Measurements from ENCODE around the gene ARHGEF17.
A peak's percentile ranks its signal among the peaks of the same experiment; 100 is the strongest.

The ARHGEF17 gene

DNA sequence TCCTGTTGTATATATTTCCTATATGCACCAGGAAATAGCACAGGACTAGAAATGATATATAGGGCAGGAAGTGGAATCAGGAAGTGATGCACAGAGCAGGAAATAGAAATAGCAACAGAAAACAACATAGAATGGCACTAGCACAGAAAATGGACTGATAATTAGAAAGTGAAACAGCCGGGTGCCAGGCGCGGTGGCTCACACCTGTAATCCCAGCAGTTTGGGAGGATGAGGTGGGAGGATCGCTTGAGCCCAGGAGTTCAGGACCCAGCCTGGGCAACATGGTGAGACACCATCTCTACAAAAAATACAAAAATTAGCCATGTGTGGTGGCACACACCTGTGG lies 58.2 kb downstream of the ARHGEF17 start:
- H3K9me2 ChIP-seq (replicated peaks; ENCODE audit: control insufficient read depth, low read length) = no peaks in the 10 kb centered on the region
- peaks cover 46% of the 10 kb centered on the region for H3K4me1 ChIP-seq (ENCODE audit: control insufficient read depth, low read length)
- peak overlapping the region; percentile 61 for H3K4me3 ChIP-seq (ENCODE audit: low read length)
- no peaks in the 10 kb centered on the region for H3K9me3 ChIP-seq (ENCODE audit: control insufficient read depth, insufficient read depth, low read length)
- H3K36me3 ChIP-seq (ENCODE audit: control insufficient read depth, low read length) = no peaks in the 10 kb centered on the region
- no peaks in the 10 kb centered on the region for H3K79me2 ChIP-seq (ENCODE audit: control insufficient read depth, low read length)
- H4K20me1 ChIP-seq (ENCODE audit: control insufficient read depth, insufficient read depth, low read depth, low read length) = no peaks in the 10 kb centered on the region
- peak overlapping the region; percentile 83 for H3K4me2 ChIP-seq (ENCODE audit: low read length)
- H3K27ac ChIP-seq (ENCODE audit: low read depth, low read length) = peak overlapping the region; percentile 86
- H3K27me3 ChIP-seq (ENCODE audit: control insufficient read depth, low read length) = no peaks in the 10 kb centered on the region
- peaks cover 4% of the 10 kb centered on the region; the same call in 1 of the 2 replicates for H3F3A ChIP-seq (ENCODE audit: control insufficient read depth, insufficient read depth)
- TF ChIP-seq, protein P1, sequence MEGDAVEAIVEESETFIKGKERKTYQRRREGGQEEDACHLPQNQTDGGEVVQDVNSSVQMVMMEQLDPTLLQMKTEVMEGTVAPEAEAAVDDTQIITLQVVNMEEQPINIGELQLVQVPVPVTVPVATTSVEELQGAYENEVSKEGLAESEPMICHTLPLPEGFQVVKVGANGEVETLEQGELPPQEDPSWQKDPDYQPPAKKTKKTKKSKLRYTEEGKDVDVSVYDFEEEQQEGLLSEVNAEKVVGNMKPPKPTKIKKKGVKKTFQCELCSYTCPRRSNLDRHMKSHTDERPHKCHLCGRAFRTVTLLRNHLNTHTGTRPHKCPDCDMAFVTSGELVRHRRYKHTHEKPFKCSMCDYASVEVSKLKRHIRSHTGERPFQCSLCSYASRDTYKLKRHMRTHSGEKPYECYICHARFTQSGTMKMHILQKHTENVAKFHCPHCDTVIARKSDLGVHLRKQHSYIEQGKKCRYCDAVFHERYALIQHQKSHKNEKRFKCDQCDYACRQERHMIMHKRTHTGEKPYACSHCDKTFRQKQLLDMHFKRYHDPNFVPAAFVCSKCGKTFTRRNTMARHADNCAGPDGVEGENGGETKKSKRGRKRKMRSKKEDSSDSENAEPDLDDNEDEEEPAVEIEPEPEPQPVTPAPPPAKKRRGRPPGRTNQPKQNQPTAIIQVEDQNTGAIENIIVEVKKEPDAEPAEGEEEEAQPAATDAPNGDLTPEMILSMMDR (IDR thresholded peaks at IDR 0.05; ENCODE audit: low read depth, low read length, poor library complexity, severe bottlenecking) = no peak
- no peak for TF ChIP-seq EZH2phosphoT487 (IDR thresholded peaks at IDR 0.05; ENCODE audit: borderline replicate concordance, low read length)

- Histone ChIP-seq H3K9me3 (ENCODE audit: control insufficient read depth, insufficient read depth, low read length) (no peaks in the 10 kb centered on the region), H3K79me2 (ENCODE audit: control insufficient read depth, low read length) (no peaks in the 10 kb centered on the region), H3F3A (ENCODE audit: control insufficient read depth, insufficient read depth) (peaks cover 4% of the 10 kb centered on the region; the same call in 1 of the 2 replicates), H4K20me1 (ENCODE audit: control insufficient read depth, insufficient read depth, low read depth, low read length) (no peaks in the 10 kb centered on the region), H3K27me3 (ENCODE audit: control insufficient read depth, low read length) (no peaks in the 10 kb centered on the region), H3K27ac (ENCODE audit: low read depth, low read length) (peak overlapping the region; percentile 86), H3K4me3 (ENCODE audit: low read length) (peak overlapping the region; percentile 61), H3K9me2 (replicated peaks; ENCODE audit: control insufficient read depth, low read length) (no peaks in the 10 kb centered on the region), H3K4me1 (ENCODE audit: control insufficient read depth, low read length) (peaks cover 47% of the 10 kb centered on the region), H3K36me3 (ENCODE audit: control insufficient read depth, low read length) (no peaks in the 10 kb centered on the region), H3K4me2 (ENCODE audit: low read length) (peak overlapping the region; percentile 83)
- no peak for TF ChIP-seq EZH2phosphoT487 (IDR thresholded peaks at IDR 0.05; ENCODE audit: borderline replicate concordance, low read length)
- TF ChIP-seq, protein P1 (IDR thresholded peaks at IDR 0.05; ENCODE audit: low read depth, low read length, poor library complexity, severe bottlenecking) = no peak
Observed at GRCh38 chr11:73366953-73367352, 58.9 kb downstream of the ARHGEF17 start.

DNA sequence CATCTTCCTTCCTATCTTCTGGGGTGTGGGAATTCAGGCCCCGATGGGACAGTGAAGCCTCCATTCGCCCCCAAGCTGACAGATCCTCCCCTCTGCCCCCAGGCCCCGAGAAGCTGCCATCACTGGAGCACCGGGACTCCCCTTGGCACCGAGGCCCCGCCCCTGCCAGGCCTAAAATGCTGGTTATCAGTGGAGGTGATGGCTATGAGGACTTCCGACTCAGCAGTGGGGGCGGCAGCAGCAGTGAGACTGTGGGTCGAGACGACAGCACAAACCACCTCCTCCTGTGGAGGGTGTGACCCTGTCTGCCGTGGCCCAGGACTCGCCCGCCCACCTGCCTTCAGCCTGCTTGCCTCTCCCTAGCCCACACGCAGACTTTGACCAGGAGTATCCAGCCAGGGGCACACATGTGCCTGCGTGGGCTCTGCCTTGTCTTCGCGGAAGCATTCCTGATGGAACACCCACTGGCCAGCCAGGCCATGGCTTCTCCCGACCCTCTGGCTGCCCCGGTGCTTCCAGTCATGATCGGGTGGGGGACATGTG lies 59.5 kb downstream of the ARHGEF17 start:
- no peak for TF ChIP-seq EZH2phosphoT487 (IDR thresholded peaks at IDR 0.05; ENCODE audit: borderline replicate concordance, low read length)
- H3K4me1 ChIP-seq (ENCODE audit: control insufficient read depth, low read length) = peaks cover 53% of the 10 kb centered on the region

GRCh38 chr11:73372375-73372993 lies 64.4 kb downstream of the ARHGEF17 start:
- Histone ChIP-seq H3K4me1 (ENCODE audit: control insufficient read depth, low read length) (peaks cover 31% of the 10 kb centered on the region), H3K79me2 (ENCODE audit: control insufficient read depth, low read length) (peaks cover 15% of the 10 kb centered on the region), H3K4me3 (ENCODE audit: low read length) (no peak overlapping the region), H3F3A (ENCODE audit: control insufficient read depth, insufficient read depth) (no peaks in the 10 kb centered on the region), H3K27me3 (ENCODE audit: control insufficient read depth, low read length) (no peaks in the 10 kb centered on the region), H4K20me1 (ENCODE audit: control insufficient read depth, insufficient read depth, low read depth, low read length) (no peaks in the 10 kb centered on the region), H3K9me2 (replicated peaks; ENCODE audit: control insufficient read depth, low read length) (no peaks in the 10 kb centered on the region), H3K9me3 (ENCODE audit: control insufficient read depth, insufficient read depth, low read length) (no peaks in the 10 kb centered on the region), H3K36me3 (ENCODE audit: control insufficient read depth, low read length) (peaks cover 11% of the 10 kb centered on the region), H3K27ac (ENCODE audit: low read depth, low read length) (no peak overlapping the region), H3K4me2 (ENCODE audit: low read length) (no peak overlapping the region)
- TF ChIP-seq, protein P1 (IDR thresholded peaks at IDR 0.05; ENCODE audit: low read depth, low read length, poor library complexity, severe bottlenecking) = no peak
- no peak for TF ChIP-seq EZH2phosphoT487 (IDR thresholded peaks at IDR 0.05; ENCODE audit: borderline replicate concordance, low read length)

More for the DNA sequence above, 59.5 kb downstream of the ARHGEF17 start:
- Histone ChIP-seq H3K27me3 (ENCODE audit: control insufficient read depth, low read length) (no peaks in the 10 kb centered on the region), H3K27ac (ENCODE audit: low read depth, low read length) (no peak overlapping the region), H3K4me2 (ENCODE audit: low read length) (peak overlapping the region; percentile 83; the same call in 1 of the 2 replicates), H4K20me1 (ENCODE audit: control insufficient read depth, insufficient read depth, low read depth, low read length) (no peaks in the 10 kb centered on the region), H3F3A (ENCODE audit: control insufficient read depth, insufficient read depth) (peaks cover 4% of the 10 kb centered on the region; the same call in 1 of the 2 replicates), H3K9me3 (ENCODE audit: control insufficient read depth, insufficient read depth, low read length) (no peaks in the 10 kb centered on the region), H3K36me3 (ENCODE audit: control insufficient read depth, low read length) (no peaks in the 10 kb centered on the region), H3K79me2 (ENCODE audit: control insufficient read depth, low read length) (no peaks in the 10 kb centered on the region), H3K9me2 (replicated peaks; ENCODE audit: control insufficient read depth, low read length) (no peaks in the 10 kb centered on the region), H3K4me3 (ENCODE audit: low read length) (no peak overlapping the region)
